HG03354 (cell line): ENCODE measurements around the gene RIC8B.

Source experiments
- ATAC-seq: cut with Tn5 transposase; IDR thresholded peaks from one replicate; pipeline ENCODE4 v1.9.1; 2021; ENCODE audit warnings: mild to moderate bottlenecking; ENCODE audit not compliant: unreplicated experiment, poor library complexity, severe bottlenecking

RIC8B gene

DNA sequence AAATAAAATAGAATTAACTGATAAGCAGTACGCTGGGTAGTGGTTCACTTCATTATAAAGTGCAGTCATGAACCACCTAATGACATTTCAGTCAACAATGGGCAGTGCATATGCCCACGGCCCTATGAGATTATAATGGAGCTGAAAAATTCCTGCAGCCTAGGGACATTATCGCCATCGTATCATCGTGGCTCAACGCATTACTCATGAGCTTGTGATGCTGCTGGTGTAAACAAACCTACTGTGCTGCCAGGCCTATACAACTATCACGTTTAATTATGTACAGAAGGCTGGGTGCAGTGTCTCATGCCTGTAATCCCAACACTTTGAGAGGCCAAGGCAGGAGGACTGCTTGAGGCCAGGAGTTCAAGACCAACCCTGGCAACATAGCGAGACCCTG, 119.0 kb downstream of the RIC8B start:
- ATAC-seq, result no peak

DNA sequence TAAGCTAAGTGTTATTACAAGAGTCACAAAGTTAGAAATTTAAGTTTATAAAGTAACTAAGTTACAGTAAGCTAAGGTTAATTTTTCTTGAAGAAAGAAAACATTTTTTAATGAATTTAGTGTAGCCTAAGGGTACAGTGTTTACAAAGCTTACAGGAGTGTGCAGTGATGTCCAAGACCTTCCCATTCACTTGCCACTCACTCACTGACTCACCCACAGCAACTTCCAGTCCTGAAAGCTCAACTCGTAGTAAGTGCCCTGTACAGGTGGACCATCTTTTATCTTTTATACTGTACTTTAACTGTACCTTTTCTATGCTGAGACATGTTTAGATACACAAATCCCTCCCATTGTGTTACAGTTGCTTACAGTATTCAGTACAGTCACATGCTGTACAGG, 120.3 kb downstream of the RIC8B start:
- no peak for ATAC-seq

DNA sequence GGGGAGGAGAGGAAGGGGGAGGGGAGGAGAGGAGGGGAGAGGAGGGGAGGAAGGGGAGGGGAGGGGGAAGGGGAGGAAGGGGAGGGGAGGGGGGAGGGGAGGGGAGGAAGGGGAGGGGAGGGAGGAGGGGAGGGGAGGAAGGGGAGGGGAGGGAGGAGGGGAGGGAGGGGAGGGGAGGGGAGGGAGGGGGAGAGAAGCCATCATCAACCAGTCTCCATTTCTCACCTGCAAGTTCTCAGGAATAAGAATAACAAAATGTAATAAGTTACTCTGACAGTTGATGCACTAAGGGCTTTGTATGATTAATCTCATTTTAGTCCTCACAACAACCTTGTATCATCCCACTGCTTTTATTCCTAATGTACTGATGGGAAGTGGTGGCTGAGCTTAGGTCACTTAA, 122.1 kb downstream of the RIC8B start:
- ATAC-seq, result no peak

DNA sequence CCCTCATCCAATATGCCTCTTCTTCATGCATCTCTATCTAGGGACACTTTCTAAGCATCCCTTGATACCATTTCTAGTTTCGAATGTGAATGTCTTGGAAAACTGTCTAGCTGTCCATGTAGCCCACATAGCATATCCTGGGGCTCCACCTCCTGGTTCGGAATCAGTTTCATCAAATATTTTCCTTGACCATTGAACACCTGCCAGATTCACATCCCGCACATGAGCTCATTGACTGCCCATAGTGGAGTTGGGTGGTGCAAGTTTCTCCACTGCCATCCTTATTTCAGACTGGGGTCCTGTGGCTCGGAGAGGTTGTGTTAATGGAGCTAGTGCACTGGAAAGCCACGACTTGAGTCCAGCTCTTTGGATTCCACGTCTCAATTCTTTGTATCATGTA, 122.6 kb downstream of the RIC8B start:
- no peak for ATAC-seq

DNA sequence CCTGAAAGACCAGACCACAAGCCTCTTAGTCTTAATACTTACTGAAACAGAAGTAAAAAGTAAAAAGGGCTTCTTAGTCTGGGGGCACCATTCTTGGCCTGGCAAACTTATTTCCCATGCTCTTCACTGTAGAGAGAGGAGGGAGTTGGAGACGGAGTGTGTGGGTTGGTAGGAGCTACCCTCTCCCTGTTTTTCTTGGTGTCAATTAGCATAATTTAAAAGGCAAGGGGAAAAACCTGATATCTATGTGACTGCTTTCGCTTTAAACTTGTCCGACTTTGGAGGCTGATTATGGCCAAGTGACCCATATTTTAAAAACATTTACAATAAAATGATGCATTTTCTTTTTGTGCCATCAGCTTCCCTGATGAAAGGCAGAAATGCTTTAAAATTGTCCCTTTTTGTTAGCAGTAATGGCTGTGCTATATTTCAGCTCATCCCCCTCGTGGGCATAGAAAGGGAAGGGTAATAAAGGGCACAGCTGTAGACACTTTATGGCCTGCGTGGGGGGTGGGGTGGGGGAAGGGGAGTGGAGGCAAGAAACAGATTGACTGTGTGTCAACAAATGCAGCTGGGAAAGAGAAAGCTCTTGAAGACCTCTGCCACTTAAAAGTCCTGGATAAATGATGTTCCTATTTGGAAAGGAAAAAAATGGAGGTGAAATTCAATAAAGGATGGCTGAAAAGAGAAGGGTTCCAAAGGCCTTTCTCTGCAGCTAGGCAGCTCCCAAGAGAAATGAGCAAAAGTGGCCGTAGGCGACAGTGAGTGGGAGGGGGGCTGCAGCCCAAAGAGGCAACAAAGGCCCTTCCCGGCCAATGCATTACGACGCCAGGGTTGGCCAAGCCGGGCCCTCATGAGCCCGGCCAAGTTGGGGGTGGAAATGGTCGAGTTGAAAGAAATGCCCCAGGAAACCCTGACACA, 123.8 kb downstream of the RIC8B start:
- no peak for ATAC-seq

DNA sequence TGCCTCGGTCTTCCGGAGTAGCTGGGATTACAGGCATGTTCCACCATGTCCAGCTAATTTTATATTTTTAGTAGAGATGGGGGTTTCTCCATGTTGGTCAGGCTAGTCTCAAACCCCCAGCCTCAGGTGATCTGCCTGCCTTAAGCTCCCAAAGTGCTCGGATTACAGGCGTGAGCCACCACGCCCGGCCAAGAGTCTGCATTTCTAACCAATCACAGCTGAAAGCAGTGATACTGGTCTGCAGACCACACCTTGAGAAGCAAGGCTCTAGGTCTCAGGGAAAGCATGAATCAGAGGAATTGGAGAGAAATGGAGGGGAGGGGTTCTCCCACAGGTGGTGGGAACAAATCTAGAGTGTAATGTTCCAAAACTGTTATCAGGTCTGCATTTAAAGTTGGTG, 126.1 kb downstream of the RIC8B start:
- no peak for ATAC-seq

DNA sequence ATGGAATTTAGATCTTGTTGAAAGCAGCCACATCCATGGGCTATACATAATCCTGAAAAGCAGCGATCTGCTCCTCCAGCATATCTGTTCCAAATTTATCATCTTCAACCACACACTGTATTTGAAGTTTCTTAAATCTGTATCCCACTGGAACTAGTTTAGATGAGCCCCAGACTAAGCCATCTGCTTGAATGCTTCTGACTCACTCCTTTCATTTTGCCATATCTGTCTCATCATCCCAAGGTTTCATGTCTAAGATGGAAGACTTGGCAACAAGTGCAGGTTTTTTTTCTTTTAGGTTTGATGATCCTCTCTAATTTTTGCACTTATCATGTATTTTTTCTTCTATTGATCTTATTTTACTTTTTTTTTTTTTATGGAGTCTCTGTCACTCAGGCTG, 126.8 kb downstream of the RIC8B start:
- ATAC-seq, result no peak

DNA sequence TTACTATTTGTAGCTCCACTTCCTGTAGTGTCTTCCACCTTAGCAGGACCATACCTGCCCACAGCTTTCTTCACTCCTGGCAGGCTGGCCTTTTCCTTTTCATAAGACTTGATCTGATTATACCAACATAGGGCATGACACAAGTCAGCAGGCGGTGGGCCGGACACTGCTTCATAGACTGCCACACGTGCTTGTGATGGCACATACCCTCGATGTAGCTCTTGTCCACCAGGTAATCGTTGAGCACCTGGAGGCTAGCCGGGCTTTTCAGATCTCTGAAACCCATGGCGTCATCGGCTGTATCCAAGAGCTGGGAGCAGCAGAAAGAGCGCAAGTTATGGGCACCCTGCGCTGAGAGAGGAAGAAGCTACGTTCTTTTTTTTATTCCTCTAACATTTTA, 127.6 kb downstream of the RIC8B start:
- no peak for ATAC-seq

DNA sequence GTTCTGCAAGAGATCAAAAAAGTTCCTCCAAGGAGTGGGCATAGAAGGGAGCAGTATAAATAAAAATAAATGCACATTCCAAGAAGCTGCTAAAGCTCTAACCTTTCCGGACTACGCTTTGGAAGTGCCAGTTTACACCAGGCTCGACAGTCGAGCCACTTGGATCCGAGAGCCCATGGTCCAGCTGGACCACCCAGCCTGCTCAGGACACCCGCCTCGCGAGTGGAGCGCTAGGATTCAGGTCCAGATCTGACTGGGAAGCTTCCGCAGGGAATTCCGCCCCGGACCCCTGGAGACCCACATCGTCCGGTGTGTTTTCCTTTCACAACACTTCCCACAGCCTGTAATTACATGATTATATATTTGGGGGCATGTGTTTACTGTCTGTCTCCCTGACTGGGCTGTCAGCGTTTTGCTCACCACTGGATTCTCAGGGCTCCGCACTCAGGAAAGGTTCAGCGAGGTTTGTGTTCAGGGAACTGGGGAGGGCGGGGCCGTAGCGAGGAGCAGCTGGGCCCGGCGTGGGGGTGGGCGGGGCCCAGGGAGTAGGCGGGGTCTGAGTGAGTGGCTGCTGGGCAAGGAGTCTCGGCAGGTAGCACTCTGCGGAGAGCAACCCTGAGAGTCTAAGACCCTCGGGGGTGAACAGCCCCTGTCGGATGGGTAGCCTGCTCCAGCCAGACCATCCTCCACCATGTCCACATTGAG, 128.9 kb downstream of the RIC8B start:
- ATAC-seq, result peak; percentile 87

DNA sequence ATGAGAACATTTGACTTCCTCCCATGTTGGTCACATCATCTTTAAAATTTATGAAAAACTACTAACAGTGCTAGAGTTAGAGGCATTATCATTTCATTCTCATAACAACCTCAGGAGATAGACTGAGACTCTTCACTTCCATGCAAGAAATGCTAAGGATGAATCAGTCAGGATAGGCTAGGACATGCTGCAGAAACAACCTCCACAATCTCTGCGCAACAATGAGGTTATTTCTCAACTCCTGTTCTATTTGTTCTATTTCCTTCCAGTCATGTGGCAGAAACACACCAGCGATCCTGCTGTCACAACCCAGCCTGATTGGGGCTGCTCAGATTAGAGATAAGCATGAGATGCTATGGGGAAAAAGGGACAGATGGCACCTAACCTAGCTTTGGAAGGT, 132.2 kb downstream of the RIC8B start:
- no peak for ATAC-seq

DNA sequence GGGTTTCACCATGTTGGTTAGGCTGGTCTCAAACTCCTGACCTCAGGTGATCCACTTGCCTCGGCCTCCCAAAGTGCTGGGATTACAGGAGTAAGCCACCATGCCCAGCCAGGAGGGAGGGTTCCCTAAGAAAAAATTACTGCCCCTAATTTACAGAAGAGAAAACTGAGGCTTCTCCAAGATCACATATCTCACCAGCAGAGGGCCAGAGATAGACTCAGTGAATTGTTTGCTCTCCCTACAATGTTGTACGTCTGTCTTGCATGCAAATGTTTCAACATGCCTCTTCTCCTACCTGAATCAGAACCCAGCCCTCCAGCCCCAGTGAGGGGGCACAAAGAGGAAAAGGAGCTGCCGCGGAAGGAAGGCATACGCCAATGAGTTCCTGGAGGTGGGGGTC, 132.9 kb downstream of the RIC8B start:
- no peak for ATAC-seq

DNA sequence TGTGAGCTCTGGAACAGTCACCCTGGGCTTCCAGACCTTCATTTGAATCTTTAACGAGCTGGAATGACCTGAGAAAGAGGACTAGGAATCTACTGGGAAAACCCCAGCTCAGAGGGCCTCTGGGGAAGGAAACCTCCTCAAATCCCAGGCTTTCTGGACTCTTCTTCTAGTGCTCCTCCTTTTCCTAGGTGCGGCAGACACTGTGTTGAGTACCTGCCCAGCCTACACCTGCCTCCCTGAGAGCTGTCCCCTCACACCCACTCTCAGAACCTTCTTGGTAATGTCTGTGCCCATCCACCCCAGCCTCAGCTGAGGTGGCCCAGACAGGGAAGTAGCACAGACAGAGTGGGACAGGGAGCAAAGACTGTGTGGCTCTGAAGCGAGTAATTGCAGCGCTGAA, 133.4 kb downstream of the RIC8B start:
- ATAC-seq, result no peak

DNA sequence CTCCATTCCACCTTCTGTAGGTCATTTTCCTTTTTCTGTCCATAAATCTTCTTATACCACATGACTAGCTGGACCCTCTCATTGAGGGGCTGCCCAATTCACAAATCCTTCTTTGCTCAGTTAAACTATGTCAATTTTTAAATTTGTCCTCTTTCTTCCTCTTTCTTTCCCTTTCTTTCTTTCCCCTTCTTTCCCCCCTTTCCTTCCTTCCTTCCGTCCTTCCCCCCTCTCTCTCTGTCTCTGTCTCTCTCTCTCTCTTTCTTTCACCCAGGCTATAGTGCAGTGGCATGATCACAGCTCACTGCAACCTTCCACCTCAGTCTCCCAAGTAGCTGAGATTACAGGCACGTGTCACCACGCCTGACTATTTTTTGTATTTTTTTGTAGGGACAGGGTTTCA, 134.1 kb downstream of the RIC8B start:
- no peak for ATAC-seq

DNA sequence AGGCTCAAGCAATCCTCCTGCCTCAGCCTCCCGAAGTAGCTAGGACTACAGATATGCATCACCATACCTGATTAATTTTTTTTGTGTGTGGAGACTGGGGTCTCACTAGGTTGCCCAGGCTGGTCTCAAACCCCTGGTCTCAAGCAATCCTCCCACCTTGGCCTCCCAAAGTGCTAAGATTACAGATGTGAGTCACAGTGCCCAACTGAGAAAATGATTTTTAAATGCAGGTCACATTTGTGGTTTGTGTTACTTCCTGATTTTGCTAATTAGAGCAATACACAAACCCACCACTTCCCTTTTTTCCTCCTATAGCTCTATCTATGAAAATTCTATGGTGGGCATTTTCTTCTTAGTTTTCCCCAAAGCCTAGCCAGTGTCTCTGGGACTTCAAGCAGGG, 135.7 kb downstream of the RIC8B start:
- ATAC-seq, result peak; percentile 69

DNA sequence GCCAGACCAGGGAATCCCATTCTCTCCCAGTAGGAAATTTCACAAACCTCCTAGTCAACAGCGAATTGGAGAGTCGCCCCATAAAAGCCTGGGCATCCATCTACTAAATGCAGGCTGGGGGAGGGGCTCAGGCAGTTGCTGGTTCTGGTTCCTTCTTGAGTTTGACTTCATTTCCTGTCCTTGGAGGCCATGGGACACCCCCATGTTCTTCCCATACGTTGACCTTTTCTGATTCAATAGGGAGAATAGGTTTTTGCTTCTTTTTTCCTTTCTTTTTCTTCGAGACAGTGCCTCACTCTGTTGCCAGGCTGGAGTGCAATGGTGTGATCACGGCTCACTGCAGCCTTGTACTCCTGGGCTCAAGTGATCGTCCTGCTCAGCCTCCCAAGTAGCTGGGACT, 137.1 kb downstream of the RIC8B start:
- ATAC-seq, result no peak

DNA sequence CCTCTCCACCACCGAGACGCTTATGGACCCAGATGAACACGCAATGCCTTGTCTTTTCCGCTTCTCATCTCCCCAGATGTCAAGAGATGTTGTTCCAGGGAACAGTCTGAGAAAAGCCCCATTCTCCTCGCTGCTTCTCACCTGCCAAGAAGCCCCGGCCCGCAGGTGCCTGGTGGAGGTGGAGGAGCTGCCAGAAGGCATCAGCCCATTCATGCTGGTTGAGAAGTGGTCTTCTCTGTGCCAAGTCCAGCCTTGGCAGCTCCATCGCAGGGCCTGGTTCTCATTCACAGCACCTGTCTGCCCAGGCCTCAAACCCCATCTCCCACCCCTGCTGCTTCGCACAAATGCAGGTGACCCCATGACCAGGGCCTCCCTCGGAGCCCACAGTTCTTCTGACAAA, 139.0 kb downstream of the RIC8B start:
- no peak for ATAC-seq

DNA sequence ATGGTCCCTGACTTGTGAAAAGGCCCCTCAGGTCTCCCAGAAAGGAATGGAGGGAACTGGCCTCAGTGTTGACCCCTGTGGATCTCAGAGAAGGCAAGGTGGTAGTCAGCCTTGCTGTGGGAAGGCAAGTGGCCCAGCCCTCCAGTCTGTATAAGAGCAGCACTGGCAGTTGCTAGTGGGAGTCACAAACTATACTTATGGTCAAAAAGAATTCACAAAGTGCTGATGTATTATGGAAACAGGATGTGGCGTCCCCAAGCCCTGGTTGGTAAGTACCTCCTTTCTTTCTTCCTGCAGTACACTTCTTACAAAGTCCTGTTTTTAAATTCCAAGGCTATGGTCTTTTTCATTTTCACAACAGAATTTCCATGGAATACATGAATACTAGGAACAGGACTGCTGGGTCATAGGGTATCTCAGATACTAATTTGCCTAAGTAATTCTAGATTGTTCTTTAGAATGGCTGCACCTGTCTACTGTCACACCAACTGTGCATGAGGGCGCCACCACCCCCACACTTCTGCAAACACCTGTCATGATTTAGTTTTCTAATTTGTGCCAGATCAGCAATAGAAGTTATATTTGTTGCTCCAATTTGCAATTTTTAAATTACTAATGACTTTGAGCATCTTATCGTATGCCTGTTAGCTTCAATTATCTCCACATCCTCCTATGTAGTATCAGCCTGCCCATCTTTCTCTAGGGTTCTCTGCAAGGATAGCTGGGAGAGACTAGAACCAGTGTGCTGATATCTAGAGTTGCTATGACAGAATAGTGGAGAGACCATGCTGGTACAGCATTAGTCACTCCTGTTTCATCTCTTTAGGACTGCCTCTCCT, 140.5 kb downstream of the RIC8B start:
- peak; percentile 70 for ATAC-seq

DNA sequence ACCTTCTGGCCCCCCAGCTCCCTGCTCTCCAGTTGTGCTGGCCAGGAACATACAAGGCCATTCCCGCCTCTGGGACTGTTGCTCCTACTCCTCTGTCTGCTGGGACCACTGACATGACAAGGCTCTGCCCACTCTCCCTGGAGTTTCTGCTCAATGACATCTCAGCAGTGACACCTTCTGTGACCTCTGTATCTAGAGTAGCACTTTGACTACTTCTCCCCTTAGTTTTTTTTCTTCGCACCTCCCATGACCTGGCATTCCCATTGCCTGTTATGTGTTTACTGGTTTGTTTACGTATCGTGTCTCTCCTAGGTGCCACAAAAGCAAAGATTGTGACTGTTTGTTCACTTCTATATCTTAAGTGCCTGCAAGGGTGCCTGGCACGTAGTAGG, 141.1 kb downstream of the RIC8B start:
- ATAC-seq, result no peak

DNA sequence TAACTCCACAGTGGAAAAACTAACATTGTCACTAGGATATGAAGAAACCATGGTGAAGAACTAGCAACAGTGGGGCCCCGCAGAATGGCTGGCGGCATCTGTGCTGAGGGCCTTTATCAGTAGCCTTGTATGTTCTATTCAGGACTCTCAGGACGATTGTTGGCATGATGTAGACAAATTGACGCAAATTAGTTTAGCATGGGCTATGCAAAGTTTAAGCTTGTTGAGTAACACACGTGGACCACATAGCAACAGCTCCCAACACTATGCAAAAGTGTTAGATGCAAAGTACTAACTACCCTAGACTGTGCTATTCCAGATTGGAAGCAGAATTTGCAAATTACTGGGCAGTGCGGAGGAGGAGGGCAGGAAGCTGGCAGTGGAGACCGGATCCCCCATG, 143.0 kb downstream of the RIC8B start:
- ATAC-seq, result no peak

DNA sequence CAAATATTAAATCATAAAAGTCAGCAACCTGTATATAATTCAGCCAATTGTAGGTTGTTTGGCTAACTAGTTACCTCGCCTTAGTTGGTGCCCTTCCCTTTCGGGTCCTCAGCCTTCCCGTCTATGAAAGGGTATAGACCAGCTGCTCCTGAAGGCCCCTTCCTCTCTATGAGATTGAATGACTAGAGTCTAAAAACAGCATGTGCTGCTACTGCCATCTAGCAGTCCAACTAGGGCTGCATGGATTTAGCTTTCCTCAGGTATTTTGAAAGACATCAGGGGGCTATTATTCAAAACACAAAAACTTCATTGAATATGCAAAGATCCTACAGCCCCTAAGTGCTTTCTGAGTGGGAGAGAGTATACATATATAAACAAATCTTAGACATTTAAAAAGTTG, 144.3 kb downstream of the RIC8B start:
- no peak for ATAC-seq
